ENCODE measurements around the gene TMEM123. TPM values are rescaled to one million over a fixed set of nuclear protein-coding genes. Genes with fewer than 3 reads are reported as not detected.

The TMEM123 gene, protein sequence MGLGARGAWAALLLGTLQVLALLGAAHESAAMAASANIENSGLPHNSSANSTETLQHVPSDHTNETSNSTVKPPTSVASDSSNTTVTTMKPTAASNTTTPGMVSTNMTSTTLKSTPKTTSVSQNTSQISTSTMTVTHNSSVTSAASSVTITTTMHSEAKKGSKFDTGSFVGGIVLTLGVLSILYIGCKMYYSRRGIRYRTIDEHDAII
- 188 and 257 TPM in 2 replicates for total RNA-seq (2014; rRNA removed; shearing (Covaris generic))

DNA sequence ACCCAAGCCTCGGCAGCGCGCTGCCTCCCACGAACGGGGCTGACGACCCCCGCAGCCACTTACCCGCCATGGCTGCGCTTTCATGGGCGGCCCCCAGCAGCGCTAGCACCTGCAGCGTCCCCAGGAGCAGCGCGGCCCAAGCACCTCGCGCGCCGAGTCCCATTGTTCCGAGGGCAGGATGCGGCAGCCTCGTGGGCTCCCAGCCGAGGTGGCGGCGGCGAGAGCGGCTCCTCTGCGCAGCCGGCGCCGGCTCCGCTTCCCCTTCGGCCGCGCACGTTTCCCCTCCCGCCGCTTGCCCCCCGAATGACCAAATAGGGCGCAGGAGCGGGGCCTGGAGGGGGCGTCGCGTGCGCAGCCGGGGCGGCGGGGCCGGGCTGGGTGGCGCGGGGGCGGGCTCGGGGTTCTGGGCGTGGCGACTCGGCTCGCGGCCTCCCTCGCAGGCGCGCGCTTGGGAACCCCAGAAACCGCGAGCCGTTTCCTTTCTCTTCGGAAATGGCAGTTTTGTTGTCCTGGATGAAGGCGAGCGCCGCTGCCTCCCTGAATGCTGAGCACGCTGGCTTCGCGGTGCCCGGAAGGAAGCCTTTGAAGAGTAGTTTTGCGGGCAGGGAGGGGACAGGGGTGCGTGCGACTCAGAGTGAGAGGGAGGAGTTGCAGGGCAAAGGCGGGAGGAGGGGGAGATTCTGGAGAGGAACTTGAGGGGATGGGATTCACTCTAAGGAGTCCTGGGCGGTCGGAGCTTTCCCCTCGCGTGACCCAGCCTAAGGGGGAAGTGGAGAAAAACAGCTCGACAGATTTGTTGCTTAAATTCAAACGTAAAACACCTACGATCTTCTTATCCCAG lies at the start of gene TMEM123:
Gene TMEM123, minus strand, starts transcription at position 305 of the 841 bp plus-strand sequence. Its CDS starts 142 bp downstream, at position 163.
- DNase-seq (ENCODE audit: low read depth) = peak; percentile 77

DNA sequence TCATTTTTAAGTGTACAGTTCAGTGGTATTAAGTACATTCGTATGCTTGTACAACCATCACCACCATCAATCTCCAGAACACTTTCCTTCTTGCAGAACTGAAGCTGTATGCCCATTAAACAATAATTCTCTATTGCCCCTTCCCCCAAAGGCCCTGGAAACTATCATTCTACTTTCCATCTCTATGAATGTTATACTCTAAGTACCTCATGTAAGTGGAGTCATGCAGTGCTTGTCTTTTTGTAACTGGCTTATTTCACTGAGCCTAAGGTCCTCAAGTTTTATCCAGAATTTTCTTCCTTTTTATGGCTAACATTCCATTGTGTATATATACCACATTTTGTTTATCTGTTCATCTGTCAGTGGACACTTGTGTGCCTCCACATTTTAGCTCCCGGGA lies 48.3 kb upstream of the TMEM123 start:
- no peak for DNase-seq (ENCODE audit: low read depth)

DNA sequence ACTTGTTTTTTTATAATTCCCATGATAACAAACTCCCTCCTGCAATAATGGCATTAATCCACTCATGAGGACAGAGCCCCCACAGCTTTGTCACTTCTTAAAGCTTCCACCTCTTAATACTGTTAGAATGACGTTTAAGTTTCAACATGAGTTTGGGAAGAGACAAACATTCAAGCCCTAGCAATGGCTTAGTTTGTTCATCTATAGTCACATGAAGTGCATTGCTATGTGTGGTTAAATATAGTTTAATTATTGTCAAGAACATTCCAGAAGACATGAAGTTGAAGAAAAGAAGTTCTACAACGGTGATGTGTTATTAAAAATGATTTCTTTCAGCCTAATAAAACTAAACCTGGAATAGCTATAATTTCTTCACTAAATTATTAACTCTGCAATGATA lies 47.4 kb upstream of the TMEM123 start:
- DNase-seq (ENCODE audit: low read depth) = no peak

DNA sequence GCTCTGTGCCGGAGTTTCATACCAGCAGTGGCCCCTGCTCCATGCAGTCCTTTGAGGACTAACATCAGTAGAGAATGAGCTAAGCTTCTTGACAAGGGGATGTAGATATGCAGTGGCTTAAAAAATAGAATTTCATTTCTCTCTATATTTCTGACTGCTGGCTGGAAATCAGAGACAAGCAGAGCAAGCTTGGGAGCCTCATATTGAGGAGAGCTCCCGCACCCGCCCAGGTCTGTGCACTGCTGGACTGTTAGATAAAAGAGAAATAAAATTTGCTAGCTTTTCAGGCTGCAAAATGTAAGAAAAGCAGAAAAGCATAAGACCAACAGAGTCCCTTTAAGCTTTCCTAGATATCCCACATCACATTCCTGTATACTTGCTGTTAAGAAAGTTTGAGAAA lies 46.6 kb upstream of the TMEM123 start:
- no peak for DNase-seq (ENCODE audit: low read depth)

DNA sequence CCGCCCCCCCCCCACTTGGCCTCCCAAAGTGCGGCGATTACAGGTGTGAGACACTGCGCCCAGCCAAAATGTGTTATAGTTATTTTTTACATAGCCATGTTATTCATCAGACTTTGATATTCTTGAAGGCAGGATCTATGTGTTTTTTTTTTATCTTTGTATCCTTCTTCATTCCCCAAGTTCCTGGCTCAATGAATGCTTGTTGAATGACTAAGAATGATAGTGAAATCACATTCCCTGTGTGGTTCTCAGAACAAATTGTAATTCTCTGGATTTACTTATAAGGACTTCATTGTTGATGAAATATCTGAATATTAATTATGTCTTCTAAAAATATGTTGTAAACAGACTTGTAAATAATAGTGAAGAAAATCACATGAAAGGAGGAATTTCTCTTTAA lies 44.5 kb upstream of the TMEM123 start:
- no peak for DNase-seq (ENCODE audit: low read depth)

DNA sequence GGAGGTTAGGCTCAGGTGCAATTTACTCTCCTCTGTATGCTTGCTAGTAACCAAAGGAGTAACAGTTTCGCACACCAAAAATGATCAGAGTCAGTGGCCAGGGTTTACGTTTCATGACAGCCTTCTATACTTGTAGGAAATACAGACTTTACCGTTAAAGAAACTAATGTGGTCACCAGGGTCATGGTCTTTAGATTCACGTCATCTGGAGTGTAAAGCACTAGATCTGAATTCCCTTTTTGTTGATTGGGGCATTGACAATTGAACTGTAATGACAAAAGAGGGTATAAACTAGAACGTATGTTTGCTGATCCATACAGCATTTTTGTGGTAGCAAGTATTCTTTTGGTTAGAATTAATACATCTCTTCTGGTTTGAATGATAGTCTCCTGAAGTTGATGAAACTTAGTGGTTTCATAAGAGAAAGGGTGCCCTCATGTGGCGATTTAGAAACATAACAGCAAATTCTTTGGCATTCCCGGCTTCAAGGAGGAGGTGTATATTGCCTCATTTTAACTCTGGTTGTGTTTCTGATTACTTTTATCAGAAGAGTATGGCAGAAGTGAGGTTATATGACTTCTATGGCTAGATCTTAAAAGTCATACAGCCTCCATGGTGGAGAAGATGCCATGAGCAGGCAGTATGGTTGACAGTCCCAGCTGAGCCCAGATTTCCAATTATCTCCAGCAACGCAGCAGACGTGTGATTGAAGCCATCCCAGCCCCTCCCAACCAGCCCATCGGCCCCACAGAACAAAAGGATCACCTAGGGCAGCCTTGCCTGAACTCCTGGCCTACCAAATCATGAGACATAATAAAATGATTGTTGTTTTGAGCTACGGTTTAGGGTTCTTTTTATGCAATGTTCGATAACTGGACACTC lies 42.8 kb upstream of the TMEM123 start:
- peak; percentile 79 for DNase-seq (ENCODE audit: low read depth)

DNA sequence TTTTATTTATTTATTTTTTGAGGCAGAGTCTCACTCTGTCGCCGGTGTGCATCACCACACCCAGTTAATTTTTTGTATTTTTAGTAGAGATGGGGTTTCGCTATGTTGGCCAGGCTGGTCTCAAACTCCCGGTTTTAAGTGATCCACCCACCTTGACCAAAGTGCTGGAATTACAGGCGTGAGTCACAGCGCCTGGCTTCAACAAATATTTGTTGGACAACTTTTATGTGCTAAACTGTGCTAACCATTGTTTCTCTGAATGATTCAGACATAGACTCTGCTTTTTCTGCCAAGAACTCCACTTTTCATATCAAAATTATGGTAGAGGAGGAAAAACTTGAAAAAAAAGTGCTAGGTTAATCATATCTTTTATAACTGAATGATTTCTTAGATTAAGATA lies 41.7 kb upstream of the TMEM123 start:
- DNase-seq (ENCODE audit: low read depth) = peak; percentile 55

DNA sequence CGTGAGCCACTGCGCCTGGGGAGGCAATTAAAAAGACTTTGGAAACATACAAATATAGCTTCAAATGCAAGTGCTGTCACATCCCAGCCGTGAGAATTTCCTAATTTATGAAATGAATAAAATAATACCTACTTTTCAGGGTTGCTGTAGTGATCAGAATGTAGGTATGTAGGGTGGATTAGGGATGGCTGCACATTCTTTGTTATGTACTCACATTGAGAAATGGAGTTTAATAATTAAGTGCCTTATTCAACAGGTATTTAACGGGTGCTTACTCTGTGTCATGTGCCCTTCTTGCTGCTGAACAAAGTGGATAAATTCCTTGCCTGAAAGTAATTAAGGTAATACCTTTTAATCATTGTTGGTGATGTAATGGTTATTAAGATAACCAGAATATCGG lies 41.0 kb upstream of the TMEM123 start:
- DNase-seq (ENCODE audit: low read depth) = no peak

DNA sequence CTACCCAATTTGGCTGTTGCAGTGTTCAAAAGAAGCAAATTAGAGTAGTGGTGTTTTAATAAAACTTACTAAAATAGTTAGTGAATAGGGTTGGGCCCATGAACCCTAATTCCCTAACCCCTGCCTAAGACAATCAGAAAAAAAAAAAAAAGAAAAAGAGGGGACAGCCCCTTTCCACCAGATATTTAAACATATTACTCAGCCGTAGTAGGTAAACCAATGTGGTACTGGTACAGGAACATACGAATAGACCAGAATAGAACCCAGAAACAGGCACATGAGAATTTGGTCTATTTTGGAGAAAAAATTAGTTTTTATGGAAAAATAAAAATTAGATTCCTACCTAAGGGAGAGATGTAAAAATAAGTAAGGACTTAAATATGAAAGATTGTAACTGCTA lies 39.4 kb upstream of the TMEM123 start:
- no peak for DNase-seq (ENCODE audit: low read depth)

DNA sequence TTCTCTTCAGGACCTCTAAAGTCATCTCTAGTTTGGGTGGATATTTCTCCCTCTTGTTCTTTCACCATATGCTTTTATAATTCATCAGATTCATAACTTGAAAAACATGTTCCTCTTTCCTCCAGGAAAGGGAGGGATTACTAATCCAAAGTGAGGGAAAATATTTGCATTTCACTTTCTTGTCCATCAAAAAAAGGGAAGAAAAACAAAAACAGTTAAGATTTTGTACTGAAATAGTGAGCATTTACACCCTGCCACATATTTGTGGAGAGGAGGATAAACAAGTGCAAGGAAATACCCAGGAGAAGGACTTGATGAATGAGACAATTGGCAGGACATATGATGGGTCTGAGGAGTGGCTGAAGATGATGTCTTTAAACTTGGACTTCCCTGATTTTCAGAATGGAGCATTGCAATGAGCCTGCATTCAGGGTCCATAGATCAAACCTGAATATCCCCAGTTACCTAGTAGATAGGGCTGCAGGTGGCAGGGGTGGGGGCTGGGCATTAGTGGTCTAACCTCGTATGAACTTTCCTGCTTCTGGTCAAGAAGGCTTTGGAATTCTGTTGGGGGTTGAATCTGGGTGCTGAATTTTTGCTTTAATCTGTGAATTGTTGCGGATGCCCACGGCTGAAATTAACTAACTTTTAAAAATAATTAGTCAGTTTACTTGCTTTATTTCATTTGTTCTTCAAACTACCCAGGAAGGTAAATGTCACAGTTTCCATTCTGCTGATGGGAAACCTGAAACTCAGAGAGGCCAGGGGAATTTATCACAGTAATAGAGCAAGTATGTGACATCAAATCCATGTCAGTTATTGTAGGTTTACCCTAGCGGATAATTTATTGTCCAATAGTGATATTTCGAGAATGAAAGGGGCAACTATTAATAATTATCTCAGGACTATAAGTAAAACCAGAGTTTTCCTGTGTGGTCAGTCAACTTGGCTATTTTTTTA lies 36.9 kb upstream of the TMEM123 start:
- DNase-seq (ENCODE audit: low read depth) = no peak

DNA sequence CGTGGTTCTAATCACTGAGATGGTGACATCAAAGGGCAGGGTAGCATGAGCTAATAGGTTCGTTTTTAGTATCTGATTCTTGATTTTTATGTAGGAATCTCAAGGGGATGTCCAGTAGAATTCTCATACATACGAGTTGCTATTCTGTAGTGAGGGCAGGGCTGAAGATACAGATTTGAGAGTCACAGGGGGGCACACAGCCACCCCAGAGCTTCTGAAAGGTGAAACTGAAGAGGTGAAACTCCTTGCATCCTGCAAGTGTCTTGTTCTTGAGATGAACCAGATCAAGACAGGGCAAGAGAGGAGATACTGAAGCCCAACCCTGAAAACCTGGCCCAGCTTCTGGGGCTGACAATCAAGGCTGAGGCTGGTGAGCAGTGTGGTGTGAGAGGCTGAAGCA lies 35.6 kb upstream of the TMEM123 start:
- DNase-seq (ENCODE audit: low read depth) = no peak

DNA sequence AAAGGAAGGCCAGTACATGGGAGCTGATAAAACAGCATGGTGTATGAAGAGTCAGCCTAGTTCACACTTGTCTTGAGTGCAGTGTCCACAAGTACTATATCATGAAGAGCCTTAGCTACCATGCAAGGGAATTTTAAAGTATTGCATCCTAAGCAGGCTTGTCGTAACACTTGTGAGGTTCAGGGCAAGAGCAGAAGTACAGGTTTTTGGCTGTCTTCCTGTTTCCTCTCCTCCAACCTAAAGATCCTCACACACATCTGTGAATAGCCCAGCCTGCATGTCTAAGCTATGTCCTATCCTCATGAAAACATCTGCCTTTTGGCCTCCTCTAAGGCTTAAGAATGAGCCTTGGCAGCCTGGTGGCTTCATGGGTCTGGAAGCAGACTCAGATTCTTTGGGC lies 34.6 kb upstream of the TMEM123 start:
- DNase-seq (ENCODE audit: low read depth) = no peak

DNA sequence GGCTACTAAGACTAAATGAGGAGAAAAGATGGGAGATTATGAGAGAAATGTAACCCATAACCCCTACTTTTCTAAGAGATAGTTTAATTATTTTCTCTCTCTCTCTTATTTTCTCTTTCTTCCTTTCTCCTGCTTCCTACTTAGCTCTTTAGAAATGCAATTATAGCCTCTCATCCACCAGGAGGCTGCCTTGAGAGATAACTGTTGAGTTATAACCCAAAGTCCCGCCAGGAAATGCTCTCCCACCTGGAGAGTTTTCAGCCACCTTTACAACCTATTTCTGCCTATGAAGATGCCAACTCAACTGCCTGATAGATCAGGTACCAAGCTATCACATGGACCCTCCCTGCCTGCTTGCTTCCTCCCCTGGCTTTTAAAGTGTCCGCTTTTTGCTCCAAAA lies 34.0 kb upstream of the TMEM123 start:
- DNase-seq (ENCODE audit: low read depth) = no peak

DNA sequence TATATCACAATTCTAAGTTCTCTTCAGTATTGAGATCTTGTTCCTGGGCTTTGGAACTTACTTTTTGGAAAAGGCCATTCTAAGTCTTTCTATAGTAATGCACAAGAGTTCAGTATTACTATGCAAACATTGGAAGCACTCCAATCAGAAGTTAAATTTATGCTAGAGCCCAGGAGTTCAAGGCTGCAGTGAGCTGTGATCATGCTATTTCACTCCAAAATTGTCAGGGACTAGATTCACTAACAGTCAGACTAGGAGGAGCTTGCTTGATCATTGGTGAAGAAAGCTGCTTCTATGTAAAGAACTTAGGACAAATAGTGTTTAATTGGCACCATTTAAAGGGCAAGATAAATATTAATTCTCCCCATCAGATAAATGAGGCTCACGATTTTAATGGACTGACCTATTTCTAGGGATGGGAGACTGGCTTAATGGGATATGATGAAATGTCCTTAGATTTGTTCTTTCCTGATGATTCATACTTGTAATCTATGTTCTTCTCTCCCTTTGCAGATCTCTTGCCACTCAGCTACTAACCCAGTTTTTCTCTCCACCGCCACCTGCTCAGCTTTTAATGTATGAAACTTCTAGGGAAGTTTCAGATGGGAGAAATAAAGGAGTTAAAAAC lies 32.6 kb upstream of the TMEM123 start:
- no peak for DNase-seq (ENCODE audit: low read depth)

DNA sequence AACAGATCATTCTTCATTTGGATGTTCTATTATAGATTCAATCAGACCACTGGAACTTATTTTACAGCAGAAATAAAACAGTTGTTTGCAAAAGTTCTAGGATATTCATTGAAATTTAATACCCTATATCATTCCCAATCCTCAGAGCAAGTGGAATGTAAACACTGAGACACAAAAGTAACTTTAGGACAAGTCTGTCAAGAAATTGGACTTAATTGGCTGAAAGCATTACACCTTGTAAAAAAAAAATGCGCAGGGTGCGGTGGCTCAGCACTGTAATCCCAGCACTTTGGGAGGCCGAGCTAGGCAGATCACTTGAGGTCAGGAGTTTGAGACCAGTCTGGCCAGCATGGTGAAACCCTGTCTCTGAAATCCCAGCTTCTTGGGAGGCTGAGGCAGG lies 29.9 kb upstream of the TMEM123 start:
- no peak for DNase-seq (ENCODE audit: low read depth)

DNA sequence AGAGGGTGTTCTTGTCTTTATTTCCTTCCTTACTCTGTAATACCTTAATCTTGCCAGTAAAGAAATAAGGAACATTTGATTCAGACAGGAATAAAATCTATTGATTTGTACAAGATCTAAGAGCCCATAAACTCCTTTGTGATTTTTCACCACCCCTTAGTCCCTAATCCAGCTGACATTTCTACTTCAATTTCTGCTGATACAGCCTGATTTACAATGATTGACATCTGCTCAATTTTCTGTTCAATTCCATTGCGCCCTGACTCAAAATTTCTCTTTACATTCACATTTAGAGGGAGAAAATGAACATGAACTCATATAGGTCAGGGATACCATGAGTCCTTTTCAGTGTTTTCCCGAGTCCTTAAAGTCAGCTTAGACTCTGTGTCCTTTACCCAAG lies 27.2 kb upstream of the TMEM123 start:
- DNase-seq (ENCODE audit: low read depth) = no peak

DNA sequence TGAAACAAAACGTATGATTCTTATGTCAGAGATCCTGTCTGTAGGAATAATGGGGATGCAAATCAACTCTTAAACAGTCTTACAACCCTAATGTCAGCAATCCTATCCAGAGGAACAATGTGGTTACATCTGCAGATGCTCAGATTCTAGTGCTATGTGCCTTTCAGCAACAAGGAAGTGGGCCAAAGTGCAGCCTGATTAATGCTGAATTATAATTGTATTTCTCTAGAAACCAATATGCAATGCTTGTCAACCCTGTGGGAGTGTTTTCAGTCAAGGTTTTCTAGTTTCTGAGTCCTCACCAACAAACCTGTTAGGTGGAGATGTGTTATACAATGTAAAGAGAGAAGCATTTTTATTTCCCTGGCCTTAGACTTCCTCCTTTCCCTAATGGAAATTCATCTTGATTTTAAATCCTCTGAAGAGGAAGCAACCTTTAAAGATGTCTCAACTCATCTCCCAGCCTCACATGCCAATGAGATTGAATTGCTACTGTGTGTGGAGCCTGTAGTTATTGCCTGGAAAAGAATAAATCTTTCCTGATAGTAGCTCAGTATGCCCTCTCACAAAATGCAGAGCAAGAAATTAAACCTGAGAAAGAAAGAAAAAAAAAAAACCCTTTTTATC lies 26.2 kb upstream of the TMEM123 start:
- no peak for DNase-seq (ENCODE audit: low read depth)

DNA sequence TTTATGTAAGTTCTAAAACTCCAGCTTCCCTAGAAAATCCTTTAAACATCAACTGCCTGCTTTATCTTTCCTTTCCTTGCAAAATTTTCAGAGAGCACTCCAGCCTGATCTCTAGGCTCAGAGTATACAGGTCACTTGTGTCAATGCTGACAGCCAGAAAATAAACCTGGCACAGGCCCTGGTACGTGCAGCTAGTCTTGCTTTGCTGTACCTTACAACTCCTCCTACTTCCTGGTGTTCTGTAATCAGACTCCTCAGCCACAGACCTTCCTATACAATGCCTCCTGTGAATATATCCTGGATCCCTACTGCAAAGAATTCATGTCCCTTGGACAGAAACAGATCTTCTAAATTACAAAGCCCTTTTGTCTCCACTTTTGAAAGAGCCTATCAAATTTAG lies 24.2 kb upstream of the TMEM123 start:
- DNase-seq (ENCODE audit: low read depth) = no peak

DNA sequence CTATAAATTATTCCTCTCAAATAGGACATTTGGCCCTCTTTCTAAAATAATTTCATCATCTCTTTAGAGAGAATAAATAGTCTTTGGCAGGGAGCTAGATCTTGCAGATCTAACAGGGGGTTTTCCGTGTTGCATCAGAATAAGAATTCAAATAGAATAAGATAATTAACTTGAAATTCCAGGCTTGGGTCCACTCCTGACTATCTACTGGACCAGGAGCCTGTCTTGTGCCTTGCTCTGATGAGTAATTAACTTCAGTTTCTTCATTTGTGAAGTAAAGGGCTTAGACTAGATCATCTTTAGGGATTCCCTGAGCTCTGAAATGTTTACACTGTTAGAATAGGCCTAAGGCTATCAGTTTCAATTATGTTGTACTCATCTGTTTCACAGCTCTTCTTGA lies 23.5 kb upstream of the TMEM123 start:
- DNase-seq (ENCODE audit: low read depth) = no peak

DNA sequence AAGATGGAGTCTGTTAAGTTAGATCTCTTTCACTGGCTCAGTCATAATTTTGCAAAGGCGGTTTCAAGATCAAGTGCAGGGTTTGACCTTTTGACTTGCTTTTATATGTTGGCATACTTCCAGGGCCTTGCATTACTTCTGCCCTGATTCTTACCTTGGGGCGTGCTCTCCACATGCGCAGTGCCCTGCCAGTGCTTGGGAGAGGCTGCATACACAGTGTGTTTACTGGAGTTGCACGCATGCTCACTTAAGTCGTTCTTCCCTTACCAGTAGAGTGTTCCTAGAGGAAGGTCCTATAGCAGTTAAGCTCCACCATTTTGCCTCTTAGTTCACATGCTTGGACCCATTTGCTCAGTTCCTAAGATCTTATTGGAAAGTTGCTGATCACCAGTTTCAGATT lies 21.0 kb upstream of the TMEM123 start:
- peak; percentile 33 for DNase-seq (ENCODE audit: low read depth)
